GM23248 (cell line): ENCODE measurements around the gene SLC10A3. TPM values are rescaled to one million over a fixed set of nuclear protein-coding genes. Genes with fewer than 3 reads are reported as not detected.

Source experiments
- DNase-seq: peaks from one replicate; pipeline ENCODE4 v3.0.0-alpha.2; 2015
- H2AFZ ChIP-seq: fragments of 200-600 bp; sonication (generic); 2 replicates; pipeline ENCODE4 v1.6.1; 2016; ENCODE audit warnings: antibody characterized with exemption
- H3F3A ChIP-seq: fragments of 200-600 bp; sonication (generic); 2 replicates; pipeline ENCODE4 v1.6.1; 2016; ENCODE audit warnings: mild to moderate bottlenecking, antibody characterized with exemption, mixed run types; ENCODE audit not compliant: insufficient read depth
- H3K27ac ChIP-seq: fragments of 200-600 bp; sonication (generic); 2 replicates; pipeline ENCODE4 v1.5.1; 2016; ENCODE audit warnings: mild to moderate bottlenecking
- H3K27me3 ChIP-seq: fragments of 200-600 bp; sonication (generic); replicated peaks from 2 replicates; pipeline ENCODE4 v1.6.1; 2016; ENCODE audit warnings: mild to moderate bottlenecking; ENCODE audit not compliant: insufficient read depth
- H3K36me3 ChIP-seq: fragments of 200-600 bp; sonication (generic); 2 replicates; pipeline ENCODE4 v1.6.1; 2016; ENCODE audit warnings: low read depth, mild to moderate bottlenecking
- H3K4me1 ChIP-seq: fragments of 200-600 bp; sonication (generic); 2 replicates; pipeline ENCODE4 v1.6.1; 2016; ENCODE audit warnings: mild to moderate bottlenecking; ENCODE audit not compliant: insufficient read depth
- H3K4me2 ChIP-seq: fragments of 200-600 bp; sonication (generic); one replicate; pipeline ENCODE4 v1.6.1; 2016; ENCODE audit warnings: mild to moderate bottlenecking; ENCODE audit not compliant: unreplicated experiment
- H3K4me3 ChIP-seq: fragments of 200-600 bp; sonication (generic); 2 replicates; pipeline ENCODE4 v1.5.1; 2016; ENCODE audit warnings: mild to moderate bottlenecking
- H3K79me2 ChIP-seq: fragments of 200-600 bp; sonication (generic); 2 replicates; pipeline ENCODE4 v1.6.1; 2016; ENCODE audit warnings: mild to moderate bottlenecking; ENCODE audit not compliant: insufficient read depth
- H3K9ac ChIP-seq: fragments of 200-600 bp; sonication (generic); 2 replicates; pipeline ENCODE4 v1.6.1; 2016; ENCODE audit warnings: mild to moderate bottlenecking
- H3K9me2 ChIP-seq: fragments of 200-600 bp; sonication (generic); 2 replicates; pipeline ENCODE4 v1.6.1; 2016; ENCODE audit warnings: mixed run types, mild to moderate bottlenecking, moderate library complexity; ENCODE audit not compliant: insufficient read depth
- H3K9me3 ChIP-seq: fragments of 200-600 bp; sonication (generic); one replicate; pipeline ENCODE4 v1.6.1; 2017; ENCODE audit warnings: low read depth
- H4K20me1 ChIP-seq: fragments of 200-600 bp; sonication (generic); 2 replicates; pipeline ENCODE4 v1.6.0; 2016; ENCODE audit not compliant: insufficient read depth
- EZH2 ChIP-seq: fragments of 200-600 bp; sonication (generic); IDR thresholded peaks from 2 replicates; pipeline ENCODE4 v1.6.1; 2018; ENCODE audit warnings: antibody characterized with exemption, mild to moderate bottlenecking; ENCODE audit not compliant: insufficient read depth, poor library complexity, severe bottlenecking
- EZH2phosphoT487 ChIP-seq: fragments of 200-600 bp; sonication (generic); IDR thresholded peaks from 2 replicates; pipeline ENCODE4 v1.6.1; 2018; ENCODE audit warnings: antibody characterized with exemption, moderate library complexity, mild to moderate bottlenecking, low read depth; ENCODE audit not compliant: insufficient read depth
- WGBS, 2 experiments: methylation state at CpG; one replicate each; pipeline ENCODE4 v1.1.6; 2015 to 2017; ENCODE audit warnings: low lambda C conversion rate in 2 of 2, low coverage in 1 of 2; ENCODE audit errors: missing lambda C conversion rate in 2 of 2; 5-methylcytosine and 5-hydroxymethylcytosine counted together
- in situ Hi-C: fragments of 300-500 bp; cut with MboI; formaldehyde crosslinking; loops from 2 replicates; pipeline ENCODE4 v1.15.0; 2020
- polyA plus RNA-seq: library from polyadenylated mRNA; unstranded; fragments of >200 nt; fragmentation: Nextera tagmentation; extraction: Ambion mirVana; gene quantifications from 2 replicates; pipeline ENCODE4 v1.2.1, GENCODE V29; 2016
- total RNA-seq: library from RNA; depleted of rRNA; stranded (reverse); fragments of >200 nt; shearing (Covaris generic); gene quantifications from 2 replicates; pipeline ENCODE4 v1.2.3, GENCODE V29; 2014

The SLC10A3 gene
- total and polyA plus RNA-seq, 2 experiments from 2014 or later: 50.8 to 61.0 TPM

DNA sequence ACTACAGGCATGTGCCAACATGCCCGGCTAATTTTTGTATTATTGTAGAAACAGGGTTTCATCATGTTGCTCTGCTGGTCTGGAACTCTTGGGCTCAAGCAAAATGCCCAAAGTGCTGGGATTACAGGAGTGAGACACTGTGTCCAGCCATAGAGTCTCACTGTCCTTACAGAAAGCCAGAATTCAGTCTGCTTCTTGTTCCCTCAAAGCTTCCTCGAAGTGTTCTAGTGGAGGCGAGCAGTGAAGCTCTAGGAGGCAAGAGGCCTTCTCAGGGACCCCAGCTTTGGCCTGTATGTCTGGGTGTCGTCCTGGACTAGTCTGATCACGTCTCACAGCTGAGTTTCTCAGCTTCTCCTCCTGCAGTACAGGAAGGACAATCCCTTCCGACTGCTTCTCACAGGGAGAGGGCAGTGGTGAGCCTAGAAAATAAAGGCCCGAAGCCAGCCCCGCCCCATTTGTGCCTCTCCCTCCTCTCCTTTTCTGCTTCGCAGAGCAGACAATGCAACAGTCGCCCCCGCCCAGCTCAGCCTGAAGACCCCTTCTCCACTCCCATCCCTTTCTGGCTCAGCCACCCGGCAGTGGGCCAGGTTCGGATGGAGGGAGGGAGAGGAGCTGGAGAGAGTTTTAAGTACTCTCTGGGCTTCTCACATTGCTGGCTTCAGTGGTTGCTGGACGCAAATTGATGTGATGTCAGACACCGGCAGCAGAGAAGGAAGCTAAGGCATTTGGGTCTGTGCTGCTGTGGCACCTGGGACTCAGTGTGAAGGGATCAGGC lies 36.7 kb upstream of the SLC10A3 start:
- peak overlapping the region; percentile 75 for H3K9ac ChIP-seq
- peak overlapping the region; percentile 79 for H3K27ac ChIP-seq
- no peaks in the 10 kb centered on the region for H3K9me2 ChIP-seq
- 0 to 1% methylated on average over 12 of the region's 15 CpGs for WGBS, 2 experiments
- in situ Hi-C loops: no loop called here
- no peaks in the 10 kb centered on the region for H3K79me2 ChIP-seq
- H3K4me2 ChIP-seq: peak overlapping the region; percentile 89
- H3F3A ChIP-seq: no peaks in the 10 kb centered on the region
- no peaks in the 10 kb centered on the region for H3K9me3 ChIP-seq
- DNase-seq: peak; percentile 83
- H2AFZ ChIP-seq: peak overlapping the region; percentile 78
- H3K4me1 ChIP-seq: no peaks in the 10 kb centered on the region
- no peaks in the 10 kb centered on the region for H4K20me1 ChIP-seq
- TF ChIP-seq EZH2 (no peak), EZH2phosphoT487 (no peak)
- no peaks in the 10 kb centered on the region for H3K27me3 ChIP-seq
- H3K36me3 ChIP-seq: no peaks in the 10 kb centered on the region
- peak overlapping the region; percentile 65 for H3K4me3 ChIP-seq

DNA sequence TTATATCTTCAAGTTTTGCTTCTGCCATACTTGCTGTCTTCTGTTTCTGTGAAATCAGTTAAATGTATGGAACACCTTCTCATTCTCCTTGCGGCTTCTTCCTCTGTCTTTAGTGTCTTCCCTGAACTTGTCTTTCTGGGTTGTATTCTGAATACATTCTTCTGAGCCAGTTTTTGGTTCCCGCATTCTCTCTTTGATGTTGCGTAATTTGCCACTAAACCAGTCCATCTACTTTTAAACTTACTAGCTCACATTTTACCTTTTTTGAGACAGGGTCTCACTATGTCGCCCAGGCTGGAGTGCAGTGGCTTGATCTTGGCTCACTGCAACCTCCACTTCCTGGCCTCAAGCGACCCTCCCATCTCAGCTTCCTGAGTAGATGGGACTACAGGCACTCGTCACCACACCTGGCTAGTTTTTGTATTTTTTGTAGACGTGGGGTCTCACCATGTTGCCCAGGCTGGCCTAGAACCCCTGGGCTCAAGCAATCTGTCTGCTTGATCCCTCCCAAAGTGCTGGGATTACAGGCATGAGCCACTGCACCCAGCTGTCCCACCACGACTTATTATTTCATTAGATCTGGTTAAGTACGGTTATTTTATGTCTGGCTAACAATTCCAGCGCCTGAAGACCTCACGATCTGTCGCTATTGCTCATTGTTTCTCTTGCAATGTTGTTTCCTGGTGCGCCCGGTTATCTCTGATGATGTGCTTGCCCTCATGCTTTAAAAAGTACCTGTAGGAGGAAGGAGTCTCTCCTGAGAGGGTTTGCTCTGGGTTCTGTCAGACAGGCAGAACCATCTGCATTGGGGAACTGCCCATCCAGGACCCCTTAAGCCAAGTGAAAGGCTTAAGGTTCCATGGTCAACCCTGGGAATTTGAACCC lies 35.4 kb upstream of the SLC10A3 start:
- H3K9me2 ChIP-seq: no peaks in the 10 kb centered on the region
- H3K79me2 ChIP-seq: no peaks in the 10 kb centered on the region
- in situ Hi-C loops: no loop called here
- no peaks in the 10 kb centered on the region for H3K9me3 ChIP-seq
- H3K4me2 ChIP-seq: no peak overlapping the region
- H3K36me3 ChIP-seq: no peaks in the 10 kb centered on the region
- no peak overlapping the region for H3K27ac ChIP-seq
- no peak overlapping the region for H3K9ac ChIP-seq
- 88 to 92% methylated on average over 14 of the region's 14 CpGs for WGBS, 2 experiments
- H3K4me1 ChIP-seq: no peaks in the 10 kb centered on the region
- no peaks in the 10 kb centered on the region for H3K27me3 ChIP-seq
- no peaks in the 10 kb centered on the region for H4K20me1 ChIP-seq
- no peaks in the 10 kb centered on the region for H3F3A ChIP-seq
- H3K4me3 ChIP-seq: no peak overlapping the region
- DNase-seq: no peak
- no peak overlapping the region for H2AFZ ChIP-seq
- TF ChIP-seq EZH2phosphoT487 (no peak), EZH2 (no peak)

DNA sequence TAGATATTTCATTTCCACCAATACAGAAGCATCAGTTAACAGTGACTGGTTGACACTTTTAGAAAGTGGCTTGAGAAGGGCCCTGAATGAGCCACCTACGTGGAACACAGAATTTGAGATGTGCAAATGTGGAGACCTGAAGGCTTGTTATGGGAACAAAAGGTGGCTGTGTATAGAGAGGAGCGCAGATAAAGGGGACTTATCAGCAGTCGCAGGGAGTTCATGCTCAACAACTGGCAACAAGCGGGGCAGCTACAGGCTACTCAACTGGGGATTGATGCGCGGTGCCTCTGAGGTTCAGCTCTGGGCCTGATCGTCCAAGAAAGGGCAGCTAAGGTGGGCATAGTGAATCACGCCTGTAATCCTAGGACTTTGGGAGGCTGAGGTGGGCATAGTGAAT lies 29.0 kb upstream of the SLC10A3 start:
- Histone ChIP-seq H3K79me2 (peaks cover 15% of the 10 kb centered on the region), H3K27me3 (no peaks in the 10 kb centered on the region), H3F3A (no peaks in the 10 kb centered on the region; the same call in 1 of the 2 replicates), H3K4me1 (no peaks in the 10 kb centered on the region), H3K9me2 (no peaks in the 10 kb centered on the region), H3K27ac (no peak overlapping the region), H3K4me3 (no peak overlapping the region), H3K9ac (no peak overlapping the region), H3K36me3 (no peaks in the 10 kb centered on the region), H3K4me2 (no peak overlapping the region), H3K9me3 (no peaks in the 10 kb centered on the region), H2AFZ (no peak overlapping the region), H4K20me1 (no peaks in the 10 kb centered on the region)
- DNase-seq: no peak
- in situ Hi-C loops: no loop called here
- 84 to 87% methylated on average over 8 of the region's 8 CpGs for WGBS, 2 experiments
- TF ChIP-seq EZH2: no peak
- no peak for TF ChIP-seq EZH2phosphoT487

DNA sequence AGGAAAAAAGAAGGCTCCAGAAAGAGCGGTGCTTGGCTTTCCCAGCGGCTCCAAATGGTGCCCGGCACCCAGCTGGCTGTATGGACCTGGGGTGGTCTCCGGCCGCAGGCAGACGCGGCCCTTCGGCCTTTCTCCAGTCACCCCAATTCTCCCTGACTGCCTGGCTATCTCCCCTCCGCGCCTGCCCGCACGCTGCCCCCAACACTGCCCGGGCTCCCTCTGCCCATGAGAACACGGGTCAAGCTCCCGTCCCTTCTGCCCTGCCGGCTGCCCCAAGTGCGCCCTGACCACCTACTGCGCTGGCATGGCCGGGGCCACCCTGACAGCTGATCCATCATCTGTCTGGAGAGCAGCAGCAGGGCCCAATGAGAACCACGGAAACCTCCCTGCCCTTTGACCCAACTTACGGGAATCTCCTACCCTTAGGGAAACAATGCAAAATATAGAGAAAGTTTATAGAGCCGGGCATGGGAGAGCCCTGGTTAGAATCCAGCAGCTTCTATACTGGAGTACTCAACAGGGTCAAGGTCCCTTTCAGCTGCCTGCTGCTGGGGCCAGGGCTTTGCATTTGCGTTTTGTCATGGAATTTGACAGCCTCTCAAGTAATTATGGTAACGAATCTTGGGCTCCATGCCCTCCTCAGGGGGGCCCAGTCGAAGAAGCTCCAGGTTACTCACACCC lies 26.8 kb upstream of the SLC10A3 start:
- Histone ChIP-seq H3K27me3 (no peaks in the 10 kb centered on the region), H3K4me2 (peak overlapping the region; percentile 80), H3F3A (no peaks in the 10 kb centered on the region; the same call in 1 of the 2 replicates), H3K27ac (peak overlapping the region; percentile 89), H3K4me3 (peak overlapping the region; percentile 74), H3K79me2 (peaks cover 15% of the 10 kb centered on the region), H3K36me3 (no peaks in the 10 kb centered on the region), H2AFZ (peak overlapping the region; percentile 80), H3K4me1 (no peaks in the 10 kb centered on the region), H3K9me2 (no peaks in the 10 kb centered on the region), H4K20me1 (no peaks in the 10 kb centered on the region), H3K9me3 (no peaks in the 10 kb centered on the region), H3K9ac (peak overlapping the region; percentile 82)
- 17 to 22% methylated on average over 10 to 13 of the region's 25 CpGs for WGBS, 2 experiments
- in situ Hi-C loops: no loop called here
- no peak for TF ChIP-seq EZH2
- no peak for TF ChIP-seq EZH2phosphoT487
- no peak for DNase-seq
